GF-D8 (cell line): ENCODE measurements around the gene FRRS1L.

Source experiments
- DNase-seq: peaks from one replicate; lab custom pipeline; 2025; lab: John Stamatoyannopoulos, UW

FRRS1L gene

DNA sequence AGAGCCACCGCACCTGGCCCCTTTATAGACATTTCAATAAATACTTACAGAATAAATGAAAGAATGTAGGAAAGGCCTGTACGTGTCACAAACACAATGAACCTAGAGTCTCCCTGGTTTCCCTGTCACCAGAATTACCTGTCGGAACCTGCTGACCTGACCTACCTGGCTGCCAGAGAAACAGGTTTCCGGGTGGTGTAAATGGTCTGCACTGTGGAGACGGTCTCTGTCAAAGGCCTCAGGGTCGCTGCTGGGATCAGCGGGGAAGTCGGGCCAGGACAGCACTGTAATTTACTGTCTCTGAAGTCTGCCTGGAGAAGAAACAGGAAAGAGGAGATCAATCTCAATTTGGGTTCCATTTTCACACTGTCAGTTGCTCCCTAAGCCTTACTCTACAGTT, 9.3 kb upstream of the FRRS1L start:
- no peak for DNase-seq

DNA sequence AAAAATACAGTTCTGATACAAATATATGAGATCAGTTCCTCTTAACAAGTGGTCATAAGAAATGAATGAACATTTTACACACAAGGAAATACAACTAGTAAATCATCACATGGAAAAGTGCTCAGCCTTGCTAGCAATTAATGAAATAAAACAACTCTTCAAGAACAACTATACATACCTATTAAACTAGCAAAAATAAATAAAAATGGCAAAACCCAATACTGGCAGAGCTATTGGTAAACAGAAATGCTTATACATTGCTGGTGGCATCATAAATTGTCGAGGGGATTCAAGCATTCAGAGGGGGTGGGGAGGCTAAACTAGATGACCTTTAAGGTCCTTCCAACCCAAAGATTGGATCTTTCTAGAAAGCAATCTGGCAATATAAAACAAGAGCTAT, 5.9 kb upstream of the FRRS1L start:
- no peak for DNase-seq

DNA sequence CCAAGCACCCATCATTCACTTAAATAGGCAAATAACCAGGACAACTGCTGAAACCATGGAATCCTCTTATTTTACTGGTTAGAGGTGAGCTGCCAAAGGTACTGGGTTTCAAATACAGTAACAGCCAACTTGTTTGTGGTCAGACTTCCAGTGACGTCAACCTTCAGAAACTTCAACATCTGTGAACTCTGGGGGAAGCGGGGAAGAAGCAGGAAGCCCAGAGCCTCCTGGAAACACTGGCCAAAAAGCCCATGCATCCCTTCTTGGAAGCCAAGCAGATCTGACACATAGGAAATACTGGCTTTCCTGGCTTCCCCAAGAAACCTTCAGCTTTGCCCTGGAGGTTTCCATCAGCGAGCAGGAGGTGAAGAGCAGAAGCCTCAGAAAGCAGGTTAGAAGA, 4.9 kb upstream of the FRRS1L start:
- DNase-seq: no peak

DNA sequence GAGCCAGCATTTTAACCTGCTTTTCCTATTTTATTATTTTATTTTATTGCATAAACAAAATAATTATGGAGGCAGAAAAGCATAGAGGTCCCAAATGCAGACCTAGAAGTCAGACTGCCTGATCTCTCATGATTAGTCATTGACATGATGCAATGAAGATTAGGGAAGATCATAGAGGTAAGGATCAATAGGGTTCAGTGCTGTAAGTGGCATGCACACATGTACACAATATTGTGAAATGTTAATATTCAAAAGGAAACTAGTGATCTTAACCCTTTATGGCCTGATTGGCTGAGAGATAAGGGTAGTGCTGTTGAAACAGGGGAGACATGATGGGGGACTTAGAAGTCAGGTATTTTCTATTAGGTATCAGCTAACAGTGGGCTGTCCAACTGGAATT, 1.1 kb upstream of the FRRS1L start:
- DNase-seq: no peak

DNA sequence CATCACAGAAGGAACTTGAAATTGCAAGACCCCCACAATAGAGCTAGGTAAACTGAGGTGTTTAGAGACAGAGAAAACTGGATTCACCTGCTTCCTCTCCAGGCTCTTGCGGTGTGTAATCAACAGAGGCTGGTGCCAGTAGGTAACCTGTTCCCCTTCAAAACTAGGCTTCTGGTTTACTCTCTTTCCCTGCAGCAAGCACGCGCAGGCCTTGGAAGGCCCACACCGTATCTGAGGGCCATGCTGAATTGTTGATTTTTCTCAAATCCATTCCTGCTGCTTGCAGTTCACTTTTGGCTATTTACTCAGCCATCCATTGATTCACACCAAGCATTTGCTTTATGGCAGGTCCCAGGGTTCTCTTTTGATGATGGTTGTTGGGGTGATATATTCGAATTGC, 667 bp upstream of the FRRS1L start:
- DNase-seq: no peak

DNA sequence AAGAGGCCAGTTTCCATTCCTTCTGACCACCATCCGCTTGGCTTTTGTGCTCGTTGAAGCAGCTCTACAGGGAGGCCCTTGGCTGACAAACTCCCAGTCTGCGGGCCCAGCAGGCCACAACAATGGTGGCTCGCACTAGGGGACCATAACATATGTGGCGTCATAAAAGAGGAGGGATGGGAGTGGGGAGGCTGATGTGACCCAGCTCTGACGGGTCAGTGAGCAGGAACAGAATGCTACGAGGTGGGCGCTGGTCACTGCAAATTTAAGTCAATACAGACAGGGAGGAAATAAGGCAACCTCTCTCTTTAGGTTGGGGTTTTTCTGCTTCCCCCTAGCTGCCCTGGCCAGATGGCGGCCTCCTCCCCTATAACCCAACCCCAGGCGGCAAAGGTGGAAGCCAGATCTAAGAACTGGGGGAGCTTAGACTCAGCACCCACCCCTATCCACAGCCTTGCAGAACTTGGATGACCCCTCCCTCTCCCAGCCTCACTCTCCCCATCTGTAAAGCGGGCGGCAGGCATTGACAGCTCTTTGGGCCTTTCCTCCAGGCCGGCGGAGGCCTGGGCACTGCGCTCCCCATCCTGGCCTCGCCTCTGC, 778 bp downstream of the FRRS1L start:
- DNase-seq: no peak

DNA sequence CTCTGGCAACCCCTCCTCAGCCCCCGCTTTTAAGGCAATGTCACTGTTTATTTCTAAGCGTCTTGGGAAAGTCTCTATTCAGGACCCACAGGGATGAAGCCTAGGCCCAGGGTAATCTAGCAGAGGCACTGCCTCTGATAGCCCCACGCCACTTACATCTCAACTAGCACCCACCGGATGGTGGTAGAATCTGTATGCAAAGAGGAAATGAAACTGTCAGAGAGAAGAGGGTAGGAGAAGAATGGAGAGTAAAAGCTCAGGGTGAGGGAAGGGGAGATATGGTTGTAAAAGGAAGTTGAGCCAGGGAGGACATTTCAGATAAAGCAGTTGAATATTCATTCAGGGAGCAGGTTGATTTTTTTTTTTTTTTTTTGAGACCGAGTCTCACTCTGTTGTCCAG, 3.0 kb downstream of the FRRS1L start:
- no peak for DNase-seq

DNA sequence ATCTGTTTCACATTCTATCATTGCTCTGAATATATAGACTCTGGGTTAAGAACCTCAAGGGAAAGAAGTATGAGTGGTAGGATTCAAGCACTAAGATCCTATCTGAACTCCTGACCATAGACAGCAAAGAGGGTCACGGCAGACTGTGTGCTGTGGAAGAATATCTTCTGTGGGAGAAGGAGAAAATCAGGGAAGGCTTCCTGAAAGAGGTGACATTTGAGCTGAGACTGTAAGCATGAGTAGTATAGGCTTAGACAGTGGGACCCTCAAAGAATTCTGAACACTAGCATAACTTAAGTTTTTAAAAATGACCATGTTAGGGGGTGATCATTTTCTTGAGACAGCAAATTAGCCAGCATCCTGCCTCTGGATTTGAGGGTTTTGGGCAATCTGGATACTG, 3.9 kb downstream of the FRRS1L start:
- no peak for DNase-seq

DNA sequence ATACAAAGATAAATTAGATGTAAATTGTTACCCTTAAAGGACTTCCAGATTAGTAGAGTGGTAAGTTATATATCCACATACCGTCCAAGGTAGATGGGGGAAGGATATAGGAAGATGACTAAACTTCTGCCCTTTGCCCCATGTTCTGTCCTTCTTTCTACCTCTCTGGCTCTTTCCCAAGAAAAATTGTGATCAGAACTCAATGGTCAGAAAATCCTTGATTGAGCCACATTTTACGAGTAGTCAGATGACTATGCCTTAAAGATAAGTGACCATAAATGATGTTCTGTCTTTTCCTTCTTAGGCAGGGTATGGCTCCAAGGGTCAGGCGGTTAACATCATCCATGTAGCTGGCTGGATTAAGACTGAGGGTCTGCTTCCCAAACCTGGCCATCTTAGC, 4.4 kb downstream of the FRRS1L start:
- DNase-seq: no peak

DNA sequence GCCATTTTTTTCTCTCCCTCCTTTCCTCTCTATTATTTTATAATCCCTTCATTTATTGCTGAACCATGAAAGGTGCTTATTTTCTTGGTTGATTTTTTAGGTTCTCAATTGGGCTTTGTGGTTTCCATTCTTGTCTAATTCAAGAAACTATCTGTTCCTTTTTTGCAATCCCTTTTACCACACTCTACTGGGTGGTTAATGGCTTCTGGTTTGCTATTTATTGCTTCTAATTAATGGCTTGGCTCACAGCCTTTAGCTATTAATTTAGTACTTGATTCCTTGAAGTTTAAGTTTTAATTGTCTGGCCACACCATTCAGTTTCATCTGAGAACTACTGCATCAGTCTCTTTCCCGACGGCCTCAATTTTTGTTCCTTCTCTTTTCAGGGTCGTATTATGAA, 5.6 kb downstream of the FRRS1L start:
- no peak for DNase-seq

DNA sequence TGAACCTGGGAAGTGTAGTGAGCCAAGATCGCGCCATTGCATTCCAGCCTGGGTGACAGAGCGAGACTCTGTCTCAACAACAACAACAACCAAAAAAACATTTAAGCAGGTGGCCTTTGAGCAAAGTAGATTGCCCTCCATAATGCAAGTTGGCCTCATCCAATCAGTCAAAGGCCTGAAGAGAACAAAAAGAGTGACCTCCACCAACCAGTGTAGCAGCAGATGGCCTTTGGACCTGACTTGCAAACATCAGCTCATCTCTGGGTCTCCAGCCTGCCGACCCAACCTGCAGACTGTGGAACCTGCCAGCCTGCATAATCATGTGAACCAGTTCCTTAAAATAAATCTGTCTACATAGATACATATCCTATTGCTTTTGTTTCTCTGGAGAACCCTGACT, 7.5 kb downstream of the FRRS1L start:
- DNase-seq: no peak

DNA sequence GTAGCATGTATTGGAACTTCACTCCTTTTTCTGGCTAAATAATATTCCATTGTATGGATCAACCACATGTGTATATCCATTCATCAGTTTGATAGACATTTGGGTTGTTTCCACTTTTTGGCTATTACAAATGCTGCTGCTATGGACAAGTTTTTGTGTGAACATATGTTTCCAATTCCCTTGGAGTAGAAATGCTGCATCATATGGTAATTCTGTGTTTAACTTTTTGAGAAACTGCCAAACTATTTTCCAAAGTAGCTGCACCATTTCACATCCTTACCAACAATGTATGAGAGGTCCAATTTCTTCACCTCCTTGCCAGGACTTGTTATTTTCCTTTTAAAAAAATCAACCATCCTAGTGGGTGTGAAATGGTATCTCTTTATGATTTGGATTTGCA, 8.4 kb downstream of the FRRS1L start:
- no peak for DNase-seq

DNA sequence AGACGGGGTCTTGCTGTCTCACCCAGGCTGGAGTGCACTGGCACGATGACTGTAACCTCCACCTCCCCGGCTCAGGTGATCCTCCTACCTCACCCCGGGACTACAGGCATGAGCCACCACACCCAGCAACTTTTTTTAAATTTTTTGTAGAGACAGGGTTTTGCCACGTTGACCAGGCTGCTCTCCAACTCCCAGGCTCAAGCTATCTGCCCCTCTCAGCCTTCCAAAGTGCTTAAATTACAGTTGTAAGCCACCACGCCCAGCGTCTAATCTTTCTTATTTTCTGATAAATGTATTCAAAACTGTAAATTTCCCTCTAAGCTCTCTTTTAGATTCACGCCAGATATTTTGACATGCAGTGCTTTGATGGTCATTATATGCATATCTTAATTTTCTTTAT, 10.3 kb downstream of the FRRS1L start:
- no peak for DNase-seq

DNA sequence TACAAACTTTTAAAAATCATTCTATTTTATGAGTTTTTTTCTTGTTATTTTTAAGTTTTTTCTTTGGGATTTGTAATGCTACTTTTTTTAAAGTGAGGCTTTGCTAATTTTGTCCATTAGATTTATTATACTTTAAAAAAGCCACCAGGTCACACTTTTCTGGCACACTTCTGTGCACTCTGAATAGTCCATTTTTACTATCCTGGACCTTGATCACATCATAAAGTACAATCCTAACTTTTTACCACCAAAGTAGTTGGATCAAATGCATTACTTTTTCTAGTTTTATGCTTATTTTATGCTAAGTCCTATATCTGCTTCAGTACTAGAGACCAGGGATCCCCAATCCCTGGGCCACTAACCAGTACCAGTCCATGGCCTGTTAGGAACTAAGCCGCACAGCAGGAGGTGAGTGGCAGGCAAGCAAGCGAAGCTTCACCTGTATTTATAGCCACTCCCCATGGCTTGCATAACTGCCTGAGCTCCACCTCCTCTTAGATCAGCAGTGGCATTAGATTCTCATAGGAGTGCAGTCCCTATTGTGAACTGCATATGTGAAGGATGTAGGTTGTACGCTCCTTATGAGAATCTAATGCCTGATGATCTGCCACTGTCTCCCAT, 16.0 kb downstream of the FRRS1L start:
- DNase-seq: no peak

DNA sequence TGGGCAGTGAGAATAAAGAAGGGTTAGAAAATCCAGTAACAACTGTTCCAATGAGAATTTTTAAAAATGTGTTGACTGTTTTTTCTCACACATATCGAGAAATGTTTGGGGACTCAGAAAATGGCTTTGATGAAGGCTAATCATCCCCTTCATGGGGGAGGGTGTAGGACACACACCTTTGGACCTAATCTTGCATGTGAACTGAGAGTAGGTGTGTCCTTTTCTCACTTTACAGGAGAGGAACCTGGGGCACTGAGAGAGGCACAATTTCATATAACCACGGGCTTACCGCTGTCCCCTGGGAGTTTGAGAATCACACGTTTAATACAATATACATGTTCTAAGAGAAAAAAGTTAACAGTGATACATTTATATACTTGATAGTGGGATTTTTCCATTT, 17.3 kb downstream of the FRRS1L start:
- no peak for DNase-seq

DNA sequence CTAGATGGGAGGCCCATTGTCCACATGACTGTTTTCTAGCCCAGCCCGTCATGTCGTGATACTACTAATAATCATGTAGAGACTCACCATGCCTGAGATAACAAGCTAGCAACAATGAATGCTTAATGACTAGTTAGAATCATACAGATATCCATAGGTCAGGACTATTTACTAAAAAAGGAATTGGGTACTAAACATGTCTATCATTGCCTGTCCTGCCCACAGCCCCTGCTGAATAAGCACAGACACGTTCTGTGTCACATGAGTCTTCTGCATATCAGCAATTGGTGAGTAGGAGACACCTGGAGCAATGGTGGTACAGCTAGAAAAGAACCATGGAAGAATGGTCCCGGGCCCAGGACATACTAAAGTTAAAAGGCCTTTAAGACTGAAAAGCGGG, 18.0 kb downstream of the FRRS1L start:
- no peak for DNase-seq

DNA sequence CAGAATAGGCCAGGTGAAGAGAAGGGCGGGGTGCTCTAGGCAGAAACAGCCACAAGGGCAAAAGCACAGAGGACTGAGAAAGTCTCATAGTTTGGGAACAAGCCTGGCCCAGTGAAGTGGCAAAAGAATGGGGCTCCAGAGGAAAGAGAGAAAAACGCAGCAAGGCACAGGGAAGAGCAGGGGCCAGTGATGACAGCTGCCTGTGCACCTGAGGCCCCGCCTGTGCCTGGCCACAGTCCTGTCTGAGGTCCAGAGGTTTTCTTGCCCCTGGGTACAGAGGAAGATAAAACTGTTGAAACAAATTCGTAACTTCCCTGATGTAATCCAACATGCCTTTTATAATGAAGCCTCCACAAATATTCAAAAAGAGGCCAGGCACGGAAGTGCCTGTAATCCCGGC, 22.0 kb downstream of the FRRS1L start:
- DNase-seq: no peak

DNA sequence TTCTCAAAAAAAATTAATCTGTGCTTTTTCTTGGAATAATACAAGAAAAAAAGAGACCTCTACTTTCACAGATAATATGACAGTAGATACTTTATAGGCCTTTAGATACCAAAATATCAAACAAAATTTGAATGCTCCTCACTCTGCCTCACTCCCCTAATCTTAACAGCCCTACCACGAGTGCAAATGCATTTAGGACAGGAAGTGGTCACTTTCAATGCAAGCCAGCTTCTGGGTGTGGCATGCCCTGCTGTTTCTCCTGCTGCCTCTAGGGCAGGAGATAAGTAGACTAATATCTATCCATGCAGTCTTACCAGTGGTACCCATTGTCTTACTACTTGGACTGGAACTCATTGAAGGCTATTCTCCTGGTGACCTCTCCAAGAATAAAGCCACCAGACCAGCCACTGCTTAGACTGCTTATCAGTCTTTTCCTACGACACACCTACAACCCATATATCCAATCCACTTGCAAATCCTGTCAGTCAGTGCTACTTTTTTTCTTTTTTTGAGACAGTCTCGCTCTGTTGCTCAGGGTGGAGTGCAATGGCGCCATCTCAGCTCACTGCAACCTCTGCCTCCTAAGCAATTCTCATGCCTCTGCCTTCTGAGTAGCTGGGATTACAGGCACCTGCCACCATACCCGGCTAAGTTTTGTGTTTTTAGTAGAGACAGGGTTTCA, 23.0 kb downstream of the FRRS1L start:
- no peak for DNase-seq

DNA sequence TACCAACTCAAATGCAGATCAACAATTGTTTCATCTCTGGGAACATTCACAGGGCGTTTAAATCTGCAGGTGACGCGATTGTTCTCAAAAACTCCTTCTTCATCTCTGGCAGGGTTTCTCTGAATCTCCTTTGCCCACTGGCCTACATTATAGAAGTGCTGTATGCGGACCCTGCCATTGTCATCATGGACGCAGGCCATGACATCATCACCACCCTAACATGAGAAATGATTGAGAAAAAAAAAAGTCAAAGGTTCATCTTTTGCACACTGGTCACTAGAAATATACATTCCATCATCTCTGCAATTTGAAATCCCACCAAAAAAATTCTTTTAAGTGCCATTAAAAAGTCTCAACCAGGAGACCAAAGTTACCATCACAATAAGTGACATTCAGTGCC, 25.7 kb downstream of the FRRS1L start:
- no peak for DNase-seq

DNA sequence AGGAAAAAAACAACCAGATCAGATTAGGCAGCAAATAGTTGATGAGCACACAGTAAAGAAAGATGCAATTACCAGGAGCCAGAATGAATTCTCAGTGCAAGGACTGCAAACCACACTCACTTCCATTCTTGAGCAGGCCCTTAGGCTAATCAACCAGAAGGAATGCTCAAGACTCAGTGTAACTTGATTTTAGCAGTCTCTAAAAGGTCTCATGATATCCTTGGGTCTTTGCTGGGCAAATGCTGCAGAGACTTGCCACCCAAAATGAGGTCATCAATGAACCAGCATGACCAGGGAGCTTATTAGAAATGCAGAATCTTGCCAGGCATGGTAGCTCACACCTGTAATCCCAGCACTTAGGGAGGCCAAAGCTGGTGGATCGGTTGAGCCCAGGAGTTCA, 27.2 kb downstream of the FRRS1L start:
- DNase-seq: no peak

DNA sequence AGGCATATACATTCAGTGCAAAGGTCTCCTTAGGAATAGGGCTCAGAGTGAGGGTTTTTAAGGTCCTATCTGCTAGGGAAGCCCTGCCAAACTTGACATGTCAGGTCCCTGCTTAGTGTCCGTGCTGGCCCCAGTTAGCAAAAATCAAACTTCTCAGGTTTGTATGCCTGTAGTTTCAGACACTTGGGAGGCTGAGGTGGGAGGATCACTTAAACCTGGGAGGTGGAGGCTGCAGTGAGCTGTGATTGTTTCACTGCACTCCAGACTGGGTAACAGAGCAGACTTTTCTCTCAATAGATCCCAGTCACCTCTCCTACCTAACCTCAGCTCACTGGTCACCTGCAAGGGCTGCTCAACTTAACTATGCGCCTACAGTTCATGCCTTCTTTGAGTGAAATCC, 28.6 kb downstream of the FRRS1L start:
- DNase-seq: no peak

DNA sequence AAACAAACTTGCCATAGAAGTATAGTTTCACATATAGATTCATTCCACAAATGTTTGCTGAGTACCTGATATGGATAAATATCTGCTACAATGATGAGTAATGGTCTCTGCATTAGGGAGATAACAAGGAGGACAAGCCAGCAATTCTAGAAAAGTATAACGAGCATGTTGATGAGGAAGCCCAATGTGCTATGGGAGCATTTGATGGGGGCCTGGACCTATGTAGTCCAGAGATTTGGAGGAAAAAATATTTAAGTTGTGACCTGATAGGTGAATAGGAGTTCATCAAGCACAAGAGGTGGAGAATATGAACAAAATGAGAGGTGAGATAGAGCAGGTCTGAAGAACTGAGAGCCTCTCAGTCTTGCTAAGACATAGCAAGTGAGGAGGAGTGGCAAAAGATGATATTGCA, 32.9 kb downstream of the FRRS1L start:
- no peak for DNase-seq

DNA sequence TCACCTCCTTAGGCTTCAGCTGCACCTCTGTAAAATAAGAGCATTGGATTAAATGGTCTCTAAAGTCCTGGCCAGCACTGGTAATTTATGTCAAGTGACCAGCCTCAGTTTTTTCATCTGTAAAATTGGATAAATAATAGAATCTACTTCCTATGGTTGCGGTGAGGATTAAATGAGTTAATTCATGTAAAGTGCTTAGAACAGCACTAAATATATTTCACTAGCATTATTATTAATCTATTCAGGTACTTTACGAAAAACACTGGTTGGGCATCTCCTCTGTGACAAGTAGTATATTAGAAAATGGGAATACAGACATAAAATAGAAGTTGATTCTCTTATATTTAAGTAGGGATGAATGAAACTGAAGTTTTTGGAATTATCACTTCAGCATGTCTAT, 33.5 kb downstream of the FRRS1L start:
- DNase-seq: no peak

DNA sequence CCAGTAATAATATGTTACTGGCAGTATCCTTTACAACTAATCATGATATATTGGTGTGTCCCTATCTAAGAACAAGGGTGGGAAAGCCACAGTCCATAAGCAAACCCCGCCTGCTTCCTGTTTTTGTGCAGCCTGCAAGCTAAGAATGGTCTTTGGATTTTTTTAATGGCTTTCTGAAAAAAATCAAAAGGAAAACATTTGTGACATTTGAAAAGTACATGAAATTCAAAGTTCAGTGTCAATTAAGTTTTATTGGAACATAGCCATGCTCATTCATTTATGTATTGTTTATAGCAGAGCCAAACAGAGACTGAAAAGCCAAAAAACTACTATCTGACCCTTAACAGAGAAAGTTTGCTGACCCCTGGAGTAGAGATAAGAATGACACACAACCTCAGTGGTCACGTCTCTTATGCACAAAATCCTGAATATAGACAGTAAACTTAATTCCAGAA, 34.5 kb downstream of the FRRS1L start:
- DNase-seq: no peak
